Gastrocnemius medialis (tissue), 4 donors: ENCODE measurements around the gene CYTL1. TPM values are rescaled to one million over a fixed set of nuclear protein-coding genes. Genes with fewer than 3 reads are reported as not detected.

Experiments
- ATAC-seq, 2 donors: fragments of 150-250 bp; one replicate each; pipeline ENCODE4 v1.9.1; 2016
- DNase-seq, 2 donors: peaks; one replicate each; pipeline ENCODE4 v3.0.0-alpha.2; 2019
- H3K27ac ChIP-seq, 4 donors: fragments of 200-600 bp; sonication (generic); 1 replicate in 1 of 4; 2 replicates in 3 of 4; pipeline ENCODE4 v1.5.1; 2016 to 2018; ENCODE audit warnings: mild to moderate bottlenecking in 2 of 4, moderate library complexity in 1 of 4
- H3K27me3 ChIP-seq, 3 donors: fragments of 200-600 bp; sonication (generic) in 2 of 3; 1 replicate in 1 of 3; 2 replicates in 2 of 3; pipeline versions ENCODE4 v1.5.1 to v1.6.0; 2016 to 2019; ENCODE audit warnings: mild to moderate bottlenecking in 1 of 3, moderate library complexity in 1 of 3
- H3K36me3 ChIP-seq, 2 donors: fragments of 200-600 bp; sonication (generic) in 1 of 2; one replicate each; pipeline ENCODE4 v1.5.1; 2017 to 2018
- H3K4me1 ChIP-seq, 2 donors: fragments of 200-600 bp; sonication (generic) in 1 of 2; one replicate each; pipeline ENCODE4 v1.5.1; 2016 to 2017; ENCODE audit warnings: mild to moderate bottlenecking in 2 of 2
- H3K4me3 ChIP-seq, 4 donors: fragments of 200-600 bp; sonication (generic) in 3 of 4; 1 replicate in 1 of 4; 2 replicates in 3 of 4; pipeline ENCODE4 v1.5.1; 2016 to 2019; ENCODE audit warnings: mild to moderate bottlenecking in 2 of 4
- H3K9me3 ChIP-seq, 3 donors: fragments of 200-600 bp; sonication (generic) in 2 of 3; 1 replicate in 1 of 3; 2 replicates in 2 of 3; pipeline ENCODE4 v1.5.1; 2016 to 2019
- POLR2A ChIP-seq, 2 donors: fragments of 450-650 bp; IDR thresholded peaks; one replicate each; pipeline ENCODE4 v1.6.1; 2017; ENCODE audit warnings: antibody characterized with exemption in 2 of 2, mild to moderate bottlenecking in 2 of 2, moderate library complexity in 2 of 2
- in situ Hi-C, 4 donors: fragments of 200-750 bp; cut with MboI; loops; one replicate each; pipeline versions ENCODE4 v1.15.0 to v1.8.0; 2017; ENCODE audit warnings: low sequenced_read_pairs in 4 of 4
- intact Hi-C: fragments of 100-400 bp; cut with DNase I; formaldehyde crosslinking; loops from one replicate; pipeline ENCODE4 v1.15.1; 2023; ENCODE audit warnings: low total_unique reads
- total RNA-seq, 4 donors: library from RNA; depleted of rRNA; stranded (reverse); fragments of >200 nt; gene quantifications; one replicate each; pipeline versions ENCODE4 v1.1.0 to v1.2.3, GENCODE V29; 2016
- TF ChIP-seq, protein P1 (sequence below), 5 experiments: fragments of 450-650 bp in 3 of 5; fragments of 200-600 bp in 2 of 5; sonication (generic) in 2 of 5; IDR thresholded peaks in 4 of 5; conservative IDR thresholded peaks in 1 of 5; 1 replicate in 4 of 5; 2 replicates in 1 of 5; pipeline ENCODE4 v1.5.1; 2016 to 2019; ENCODE audit warnings: antibody characterized with exemption in 5 of 5, mild to moderate bottlenecking in 3 of 5, moderate library complexity in 3 of 5

CYTL1 gene
- total RNA-seq, 4 donors from 2014 or later, result not detected

DNA sequence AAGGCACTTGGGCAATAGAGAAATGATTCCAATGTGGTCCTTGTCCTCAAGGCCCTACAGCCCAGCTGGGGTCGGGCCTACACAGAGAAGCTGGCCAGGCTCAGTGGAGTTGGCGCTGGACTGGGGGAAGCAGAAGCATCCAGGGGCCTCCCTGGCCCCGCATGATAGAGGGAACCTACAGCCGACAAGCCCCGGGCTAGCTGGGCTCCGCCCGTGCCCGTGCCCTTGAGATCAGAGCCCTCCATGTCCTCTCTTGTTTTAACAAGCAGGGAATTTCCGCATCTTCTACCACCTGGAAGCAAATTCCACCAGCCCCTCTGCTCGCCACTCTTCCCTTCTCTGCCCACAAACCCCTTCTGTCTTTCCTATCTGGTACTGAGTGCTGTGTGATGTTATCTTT is 31.6 kb downstream of the CYTL1 start:
- TF ChIP-seq, protein P1, sequence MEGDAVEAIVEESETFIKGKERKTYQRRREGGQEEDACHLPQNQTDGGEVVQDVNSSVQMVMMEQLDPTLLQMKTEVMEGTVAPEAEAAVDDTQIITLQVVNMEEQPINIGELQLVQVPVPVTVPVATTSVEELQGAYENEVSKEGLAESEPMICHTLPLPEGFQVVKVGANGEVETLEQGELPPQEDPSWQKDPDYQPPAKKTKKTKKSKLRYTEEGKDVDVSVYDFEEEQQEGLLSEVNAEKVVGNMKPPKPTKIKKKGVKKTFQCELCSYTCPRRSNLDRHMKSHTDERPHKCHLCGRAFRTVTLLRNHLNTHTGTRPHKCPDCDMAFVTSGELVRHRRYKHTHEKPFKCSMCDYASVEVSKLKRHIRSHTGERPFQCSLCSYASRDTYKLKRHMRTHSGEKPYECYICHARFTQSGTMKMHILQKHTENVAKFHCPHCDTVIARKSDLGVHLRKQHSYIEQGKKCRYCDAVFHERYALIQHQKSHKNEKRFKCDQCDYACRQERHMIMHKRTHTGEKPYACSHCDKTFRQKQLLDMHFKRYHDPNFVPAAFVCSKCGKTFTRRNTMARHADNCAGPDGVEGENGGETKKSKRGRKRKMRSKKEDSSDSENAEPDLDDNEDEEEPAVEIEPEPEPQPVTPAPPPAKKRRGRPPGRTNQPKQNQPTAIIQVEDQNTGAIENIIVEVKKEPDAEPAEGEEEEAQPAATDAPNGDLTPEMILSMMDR (IDR thresholded peaks at IDR 0.05 in 4 of 5, conservative IDR thresholded peaks at IDR 0.05 in 1 of 5), result no peak
- TF ChIP-seq POLR2A (IDR thresholded peaks at IDR 0.05), result no peak
- no peak for DNase-seq
- no peak overlapping the region for H3K27ac ChIP-seq
- intact Hi-C loops, result no loop called here
- H3K4me1 ChIP-seq, result no peaks in the 10 kb centered on the region
- H3K4me3 ChIP-seq, result no peak overlapping the region
- ATAC-seq, result no peak
- no peaks in the 10 kb centered on the region for H3K9me3 ChIP-seq
- no peaks in the 10 kb centered on the region for H3K36me3 ChIP-seq
- in situ Hi-C loops, result no loop called here
- no peaks in the 10 kb centered on the region for H3K27me3 ChIP-seq

DNA sequence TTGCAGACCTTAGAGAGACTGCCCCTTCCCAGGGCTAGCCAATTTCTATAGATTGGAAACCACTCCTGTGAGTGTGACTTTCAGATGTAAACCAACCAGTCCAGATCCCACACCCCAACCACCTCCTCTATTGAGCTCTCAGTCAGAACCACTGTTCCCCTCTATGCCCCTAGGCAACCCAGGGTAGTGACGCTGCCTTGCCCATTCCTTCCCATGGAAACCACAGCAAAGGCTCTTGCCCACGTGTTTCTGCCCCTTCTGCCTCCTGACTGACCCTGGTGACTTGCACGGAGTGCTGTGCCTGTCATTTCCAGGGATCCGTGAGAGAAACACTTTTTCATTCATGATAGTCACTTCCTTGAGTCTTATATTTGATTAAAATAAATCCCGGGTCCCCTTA is 32.4 kb downstream of the CYTL1 start:
- TF ChIP-seq POLR2A (IDR thresholded peaks at IDR 0.05), result no peak
- TF ChIP-seq, protein P1 (IDR thresholded peaks at IDR 0.05 in 4 of 5, conservative IDR thresholded peaks at IDR 0.05 in 1 of 5), result no peak
- Histone ChIP-seq H3K36me3 (no peaks in the 10 kb centered on the region), H3K4me1 (no peaks in the 10 kb centered on the region), H3K9me3 (no peaks in the 10 kb centered on the region), H3K27ac (no peak overlapping the region), H3K4me3 (no peak overlapping the region), H3K27me3 (no peaks in the 10 kb centered on the region)
- no peak for ATAC-seq
- DNase-seq, result no peak
- in situ Hi-C loops (no loop called here), intact Hi-C loops (no loop called here)

DNA sequence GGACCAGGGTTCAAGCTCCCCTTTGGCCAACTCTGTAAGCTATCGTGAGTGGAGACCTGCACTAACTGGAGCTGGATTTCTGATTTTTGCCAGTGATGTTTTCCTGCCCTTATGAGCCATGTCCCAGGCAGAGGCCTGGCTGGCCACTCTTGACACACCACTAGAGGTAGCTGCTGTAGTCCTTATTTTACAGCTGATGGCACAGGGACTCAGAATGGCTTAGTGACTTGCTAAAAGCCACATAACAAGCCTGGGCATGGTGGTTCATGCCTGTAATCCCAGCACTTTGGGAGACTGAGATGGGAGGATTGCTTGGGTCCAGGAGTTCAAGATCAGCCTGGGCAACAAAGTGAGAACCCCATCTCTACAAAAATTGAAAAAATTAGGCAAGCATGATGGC is 33.4 kb downstream of the CYTL1 start:
- no peak for ATAC-seq

DNA sequence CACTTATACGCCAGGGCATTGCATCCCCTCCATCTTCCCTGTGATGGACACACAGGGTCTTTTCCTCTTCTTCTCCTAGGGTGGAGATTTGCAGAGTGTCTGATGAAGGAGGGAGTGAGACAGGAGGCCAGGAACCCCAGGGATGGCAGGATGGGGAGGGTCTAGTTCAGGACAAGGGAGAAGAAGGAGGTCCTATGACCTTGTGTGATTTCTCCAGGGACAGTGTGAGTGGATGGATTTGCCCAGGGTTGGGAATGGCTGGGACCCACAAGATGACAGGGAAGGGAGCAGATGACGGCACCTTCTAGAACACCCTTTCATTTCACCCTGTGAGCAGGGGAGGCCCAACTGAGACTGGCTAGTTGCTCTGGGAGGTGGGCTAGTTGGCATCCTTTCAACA is 34.2 kb downstream of the CYTL1 start:
- Histone ChIP-seq H3K36me3 (no peaks in the 10 kb centered on the region), H3K9me3 (no peaks in the 10 kb centered on the region), H3K27ac (no peak overlapping the region), H3K27me3 (no peaks in the 10 kb centered on the region), H3K4me3 (no peak overlapping the region), H3K4me1 (no peaks in the 10 kb centered on the region)
- intact Hi-C loops, result no loop called here
- in situ Hi-C loops, result no loop called here
- TF ChIP-seq, protein P1 (IDR thresholded peaks at IDR 0.05 in 4 of 5, conservative IDR thresholded peaks at IDR 0.05 in 1 of 5), result no peak
- TF ChIP-seq POLR2A (IDR thresholded peaks at IDR 0.05), result no peak
- ATAC-seq, result no peak
- no peak for DNase-seq

More for the DNA sequence above, 33.4 kb downstream of the CYTL1 start:
- no peaks in the 10 kb centered on the region for H3K4me1 ChIP-seq
- no peaks in the 10 kb centered on the region for H3K9me3 ChIP-seq
- no peak for DNase-seq
- H3K36me3 ChIP-seq, result no peaks in the 10 kb centered on the region
- in situ Hi-C loops (no loop called here), intact Hi-C loops (no loop called here)
- H3K4me3 ChIP-seq, result no peak overlapping the region
- H3K27me3 ChIP-seq, result no peaks in the 10 kb centered on the region
- no peak overlapping the region for H3K27ac ChIP-seq
- no peak for TF ChIP-seq POLR2A (IDR thresholded peaks at IDR 0.05)
- TF ChIP-seq, protein P1 (IDR thresholded peaks at IDR 0.05 in 4 of 5, conservative IDR thresholded peaks at IDR 0.05 in 1 of 5), result no peak

DNA sequence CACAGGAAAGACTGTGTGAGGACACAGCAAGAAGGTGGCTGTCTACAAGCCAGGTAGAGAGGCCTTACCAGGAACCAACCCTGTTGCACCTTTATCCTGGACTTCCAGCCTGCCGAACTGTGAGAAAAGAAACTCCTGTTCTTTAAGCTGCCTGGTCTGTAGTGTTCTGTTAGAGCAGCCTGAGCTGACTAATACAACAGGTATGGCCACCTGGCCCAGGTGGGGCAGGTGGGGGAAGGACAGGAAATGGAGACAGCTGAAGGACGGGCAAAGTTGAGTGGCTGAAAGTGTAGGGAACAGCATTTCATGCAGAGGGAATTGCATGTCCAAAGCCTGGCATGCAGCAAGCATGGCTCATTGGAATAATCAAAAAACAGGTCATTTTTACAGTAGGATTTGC is 35.1 kb downstream of the CYTL1 start:
- TF ChIP-seq, protein P1 (IDR thresholded peaks at IDR 0.05 in 4 of 5, conservative IDR thresholded peaks at IDR 0.05 in 1 of 5), result no peak
- TF ChIP-seq POLR2A (IDR thresholded peaks at IDR 0.05), result no peak
- H3K4me1 ChIP-seq, result no peaks in the 10 kb centered on the region
- H3K27ac ChIP-seq, result no peak overlapping the region
- H3K4me3 ChIP-seq, result no peak overlapping the region
- DNase-seq, result no peak
- H3K36me3 ChIP-seq, result no peaks in the 10 kb centered on the region
- intact Hi-C loops (no loop called here), in situ Hi-C loops (no loop called here)
- H3K9me3 ChIP-seq, result no peaks in the 10 kb centered on the region
- no peak for ATAC-seq
- no peaks in the 10 kb centered on the region for H3K27me3 ChIP-seq
